Fibroblast of skin of right biceps (primary cell): Measurements from ENCODE around the gene YBX2.
"Not testable (repeated sequence)": the region's sequence is repeated elsewhere in the genome, so short reads cannot be mapped to it uniquely, and the experiment has no call there.

Experiments used
- DNase-seq: peaks from one replicate; pipeline ENCODE4 v3.0.0-alpha.2; 2013

YBX2 gene

GRCh38 chr17:7294614-7295153 is at the start of gene YBX2:
Gene YBX2 (minus strand): TSS chr17:7294639. CDS start chr17:7294500, 139 bp downstream.
- DNase-seq = peak; percentile 46

- no peak for DNase-seq
These were observed 48.8 kb upstream of the YBX2 start for GRCh38 chr17:7343250-7343649.

GRCh38 chr17:7341842-7342241 is 47.4 kb upstream of the YBX2 start:
- DNase-seq = no peak

GRCh38 chr17:7340179-7340578 is 45.7 kb upstream of the YBX2 start:
- DNase-seq = no peak

GRCh38 chr17:7337600-7337999 is 43.2 kb upstream of the YBX2 start:
- DNase-seq = not testable (repeated sequence)

- DNase-seq = no peak
These were observed 42.1 kb upstream of the YBX2 start, which contains the start of gene ACAP1 for GRCh38 chr17:7336240-7337175. Gene ACAP1 (plus strand): TSS chr17:7336529. CDS start chr17:7336735, 206 bp downstream.

GRCh38 chr17:7335765-7336164 is 41.3 kb upstream of the YBX2 start:
- not testable (repeated sequence) for DNase-seq

- no peak for DNase-seq
These were observed 40.6 kb upstream of the YBX2 start for GRCh38 chr17:7334938-7335538.

GRCh38 chr17:7332600-7333069 is 38.2 kb upstream of the YBX2 start:
- DNase-seq = not testable (repeated sequence)

- DNase-seq = no peak
These were observed 37.7 kb upstream of the YBX2 start for GRCh38 chr17:7332111-7332510.

GRCh38 chr17:7330638-7331015 is 36.2 kb upstream of the YBX2 start:
- no peak for DNase-seq

- DNase-seq = peak; percentile 84
These were observed 35.7 kb upstream of the YBX2 start for GRCh38 chr17:7329997-7330637.

- DNase-seq = peak; percentile 100
These were observed 35.0 kb upstream of the YBX2 start for GRCh38 chr17:7329374-7329996.

- DNase-seq = no peak
These were observed 34.5 kb upstream of the YBX2 start, which contains the start of gene NEURL4 for GRCh38 chr17:7328840-7329373. Gene NEURL4 (minus strand): TSS chr17:7329335. CDS start chr17:7329312, 23 bp downstream.

- DNase-seq = no peak
These were observed 33.6 kb upstream of the YBX2 start for GRCh38 chr17:7328009-7328408.

GRCh38 chr17:7327501-7327900 is 33.1 kb upstream of the YBX2 start:
- DNase-seq = no peak

GRCh38 chr17:7327056-7327455 is 32.6 kb upstream of the YBX2 start:
- no peak for DNase-seq

GRCh38 chr17:7326186-7326585 is 31.7 kb upstream of the YBX2 start:
- no peak for DNase-seq

- DNase-seq = no peak
These were observed 30.6 kb upstream of the YBX2 start for GRCh38 chr17:7325031-7325528.

GRCh38 chr17:7324438-7324779 is 30.0 kb upstream of the YBX2 start:
- DNase-seq = no peak

- DNase-seq = peak; percentile 44
These were observed 29.4 kb upstream of the YBX2 start for GRCh38 chr17:7323731-7324437.
